Memory B cell (primary cell): ENCODE data around the gene IDH1.

Experiments
- ATAC-seq: fragments of 150-1000 bp; cut with Tn5 transposase; 2 replicates; pipeline ENCODE4 v1.10.0; 2021; ENCODE audit warnings: low read depth, mild to moderate bottlenecking, moderate library complexity
- DNase-seq, 2 donors: peaks; one replicate each; pipeline ENCODE4 v3.0.0; 2022; ENCODE audit warnings: low spot score in 2 of 2
- H3K27ac Mint-ChIP-seq: one replicate; pipeline ENCODE4 v1.8.0; 2022; ENCODE audit warnings: mild to moderate bottlenecking, moderate library complexity, mixed read lengths
- H3K27me3 Mint-ChIP-seq: one replicate; pipeline ENCODE4 v1.8.0; 2022; ENCODE audit warnings: mixed read lengths
- H3K36me3 Mint-ChIP-seq: one replicate; pipeline ENCODE4 v1.8.0; 2022; ENCODE audit warnings: mild to moderate bottlenecking, mixed read lengths
- H3K4me1 Mint-ChIP-seq: one replicate; pipeline ENCODE4 v1.8.0; 2022; ENCODE audit warnings: mixed read lengths
- H3K4me3 Mint-ChIP-seq: one replicate; pipeline ENCODE4 v1.8.0; 2022; ENCODE audit warnings: mild to moderate bottlenecking, moderate library complexity, mixed read lengths
- H3K9me3 Mint-ChIP-seq: one replicate; pipeline ENCODE4 v1.8.0; 2022; ENCODE audit warnings: mixed read lengths

Gene IDH1

DNA sequence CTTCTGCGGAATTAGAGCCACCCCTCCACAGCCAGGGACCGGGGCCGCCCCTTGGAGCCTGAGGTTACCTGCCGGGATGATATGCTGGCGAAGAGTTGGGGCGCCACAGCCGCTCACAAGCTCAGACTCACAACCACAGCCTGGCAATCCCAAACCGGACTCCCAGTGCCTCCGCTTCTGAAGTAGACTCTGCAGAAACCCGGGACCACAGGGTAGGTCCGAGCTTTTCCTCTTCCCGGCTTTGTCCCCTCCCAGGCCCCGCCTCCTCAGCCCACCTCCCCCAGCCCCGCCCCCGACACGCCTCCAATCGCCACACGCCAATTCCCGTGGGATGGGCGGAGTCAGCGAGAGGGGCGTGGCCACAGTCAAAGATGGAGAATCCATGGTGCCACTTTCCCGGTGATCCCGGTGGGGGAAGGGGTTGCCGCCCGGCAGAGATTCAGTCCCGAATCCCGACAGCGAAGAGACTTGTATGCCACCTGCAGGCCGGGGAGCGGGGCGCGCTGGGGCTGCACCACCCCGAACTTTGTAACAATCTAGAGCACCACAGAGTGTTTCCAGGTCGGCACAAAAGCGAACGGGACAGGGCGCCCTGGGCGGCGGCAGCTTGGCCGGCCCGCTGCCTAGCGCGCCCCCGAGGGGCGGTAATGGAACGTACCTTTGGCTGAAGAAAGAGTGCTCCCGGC is at the start of gene IDH1:
Gene IDH1 (minus strand): TSS at position 201 of the 686 bp plus-strand sequence. CDS start 3,520 bp downstream, outside the sequence.
- peak; percentile 70 for ATAC-seq
- no peaks in the 10 kb centered on the region for H3K36me3 Mint-ChIP-seq
- peaks cover 16% of the 10 kb centered on the region for H3K4me1 Mint-ChIP-seq
- peak within 1 kb of the TSS; percentile 100 for H3K4me3 Mint-ChIP-seq
- DNase-seq, result peak; percentile 96 to 100
- H3K9me3 Mint-ChIP-seq, result no peaks in the 10 kb centered on the region
- H3K27ac Mint-ChIP-seq, result peak within 1 kb of the TSS; percentile 84
- H3K27me3 Mint-ChIP-seq, result no peaks in the 10 kb centered on the region

DNA sequence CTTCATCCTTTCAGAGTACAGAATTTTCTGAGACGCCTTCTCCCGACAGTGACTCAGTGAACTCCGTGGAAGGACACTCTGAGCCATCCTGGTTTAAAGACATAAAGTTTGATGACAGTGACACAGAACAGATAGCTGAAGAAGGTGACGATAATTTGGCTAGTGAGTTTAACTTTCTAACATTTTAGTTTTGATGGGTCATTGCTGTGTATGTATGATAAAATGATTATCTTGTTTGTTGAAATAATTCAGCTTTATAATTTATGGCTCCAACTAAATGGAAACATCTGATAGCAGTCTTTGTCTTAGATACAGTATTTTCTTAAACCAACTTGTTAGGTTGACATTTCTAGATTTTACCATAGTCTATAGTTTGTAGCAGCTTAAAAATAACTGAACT is 49.3 kb upstream of the IDH1 start:
- Mint-ChIP-seq H3K4me1 (no peaks in the 10 kb centered on the region), H3K9me3 (no peaks in the 10 kb centered on the region)
- no peak for ATAC-seq

DNA sequence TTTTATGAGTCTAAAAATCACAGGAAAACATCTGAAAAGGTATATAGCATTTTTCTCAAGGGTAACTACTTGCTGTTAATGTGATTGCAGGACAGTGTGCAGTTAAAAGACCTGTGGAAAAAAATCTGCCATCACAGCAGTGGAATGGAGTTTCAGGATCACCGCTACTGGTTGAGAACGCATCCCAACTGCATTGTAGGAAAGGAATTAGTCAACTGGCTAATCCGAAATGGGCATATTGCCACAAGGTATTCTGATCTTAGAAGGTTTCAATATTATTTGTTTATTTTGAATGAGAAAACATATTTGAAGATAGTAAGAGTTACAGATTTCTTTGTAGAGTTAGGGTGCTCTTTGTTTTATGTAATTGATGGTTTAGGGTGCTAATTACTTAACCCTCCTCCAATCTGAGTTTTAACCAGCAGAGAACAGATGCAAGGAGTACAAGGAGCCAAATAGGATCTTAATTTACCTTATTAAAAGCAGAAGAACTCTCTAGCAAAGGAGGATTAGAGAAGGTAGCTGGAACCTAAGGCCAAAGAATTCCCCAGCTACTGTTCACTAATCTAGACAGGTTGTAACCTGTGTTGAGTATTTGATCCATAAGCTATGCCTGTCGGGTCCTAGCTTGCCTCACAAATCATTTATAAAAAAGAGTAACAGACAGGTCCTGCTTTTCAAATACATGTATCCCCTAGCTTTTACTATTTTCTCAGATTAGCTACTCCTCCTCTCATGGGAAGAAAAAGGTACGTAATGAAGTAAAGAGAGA is 46.2 kb upstream of the IDH1 start:
- no peaks in the 10 kb centered on the region for H3K27me3 Mint-ChIP-seq
- H3K36me3 Mint-ChIP-seq, result peaks cover 34% of the 10 kb centered on the region
- H3K27ac Mint-ChIP-seq, result peak overlapping the region; percentile 17
- ATAC-seq (no peak), DNase-seq (no peak)
- H3K4me1 Mint-ChIP-seq, result peaks cover 8% of the 10 kb centered on the region
- H3K9me3 Mint-ChIP-seq, result no peaks in the 10 kb centered on the region
- no peak overlapping the region for H3K4me3 Mint-ChIP-seq

More for the DNA sequence above, 49.3 kb upstream of the IDH1 start:
- H3K36me3 Mint-ChIP-seq, result peaks cover 38% of the 10 kb centered on the region
- no peak for DNase-seq
- H3K27ac Mint-ChIP-seq, result no peak overlapping the region
- no peaks in the 10 kb centered on the region for H3K27me3 Mint-ChIP-seq
- H3K4me3 Mint-ChIP-seq, result no peak overlapping the region

DNA sequence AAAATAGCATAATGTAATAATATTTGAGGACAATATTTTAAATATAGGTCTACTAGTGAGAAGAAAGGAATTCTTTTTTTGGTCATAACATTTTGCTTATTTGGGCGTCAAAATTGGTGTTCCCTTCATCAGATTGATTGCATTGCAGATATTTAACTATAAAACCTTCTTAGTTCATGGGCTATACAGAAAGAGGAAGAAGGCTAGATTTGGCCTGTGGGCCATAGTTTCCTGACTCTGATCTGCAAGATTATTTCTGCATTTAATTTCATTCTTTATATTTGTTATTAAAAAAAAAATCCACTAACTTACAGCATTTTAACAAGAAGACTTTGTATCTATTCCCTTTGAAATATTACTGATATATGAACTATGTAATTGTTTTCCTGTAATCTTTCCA is 43.1 kb upstream of the IDH1 start:
- Mint-ChIP-seq H3K4me3 (no peak overlapping the region), H3K27me3 (no peaks in the 10 kb centered on the region), H3K27ac (no peak overlapping the region), H3K4me1 (peaks cover 20% of the 10 kb centered on the region), H3K9me3 (no peaks in the 10 kb centered on the region), H3K36me3 (peaks cover 30% of the 10 kb centered on the region)
- peak; percentile 37 for ATAC-seq
- DNase-seq, result no peak

DNA sequence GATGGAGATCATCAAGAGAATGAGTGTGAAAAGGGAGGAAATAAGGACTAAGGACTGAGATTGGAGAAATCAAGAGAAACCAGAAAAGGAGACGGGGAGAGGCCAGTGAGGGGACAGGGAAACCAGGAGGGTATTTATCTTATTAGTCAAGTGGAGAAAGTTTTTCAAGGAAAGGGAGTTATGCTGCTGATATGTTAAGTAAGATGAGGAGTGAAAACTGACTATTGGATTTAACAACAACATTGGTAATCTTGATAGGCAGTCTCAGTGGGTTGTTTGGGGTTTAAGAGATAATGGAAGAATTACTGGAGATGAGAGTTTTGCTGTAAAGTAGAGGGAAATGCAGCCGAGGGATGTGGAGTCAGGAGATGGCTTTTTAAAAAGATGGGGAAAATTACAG is 41.7 kb upstream of the IDH1 start:
- no peaks in the 10 kb centered on the region for H3K9me3 Mint-ChIP-seq
- peaks cover 36% of the 10 kb centered on the region for H3K36me3 Mint-ChIP-seq
- no peak overlapping the region for H3K4me3 Mint-ChIP-seq

DNA sequence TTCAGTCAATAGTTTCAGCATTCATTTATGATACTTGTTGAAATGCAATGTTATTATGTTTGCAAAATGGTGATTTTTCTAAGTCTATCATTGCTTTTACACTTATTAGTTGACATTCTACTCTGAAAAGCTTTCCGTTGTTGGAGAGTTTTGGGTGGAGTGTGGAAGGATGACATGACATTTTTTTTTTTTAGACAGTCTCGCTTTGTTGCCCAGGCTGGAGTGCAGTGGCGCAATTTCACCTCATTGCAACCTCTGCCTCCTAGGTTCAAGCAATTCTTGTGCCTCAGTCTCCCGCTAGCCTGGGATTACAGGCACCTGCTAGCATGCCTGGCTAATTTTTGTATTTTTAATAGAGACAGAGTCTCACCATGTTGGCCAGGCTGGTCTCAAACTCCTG is 41.0 kb upstream of the IDH1 start:
- H3K9me3 Mint-ChIP-seq, result no peaks in the 10 kb centered on the region
- H3K36me3 Mint-ChIP-seq, result peaks cover 40% of the 10 kb centered on the region
- no peak for DNase-seq
- peaks cover 29% of the 10 kb centered on the region for H3K4me1 Mint-ChIP-seq
- H3K27me3 Mint-ChIP-seq, result no peaks in the 10 kb centered on the region
- H3K27ac Mint-ChIP-seq, result no peak overlapping the region
- H3K4me3 Mint-ChIP-seq, result no peak overlapping the region
- ATAC-seq, result no peak

More for the DNA sequence above, 41.7 kb upstream of the IDH1 start:
- Mint-ChIP-seq H3K4me1 (peaks cover 26% of the 10 kb centered on the region), H3K27ac (peak overlapping the region; percentile 12), H3K27me3 (no peaks in the 10 kb centered on the region)
- DNase-seq, result no peak
- ATAC-seq, result no peak

DNA sequence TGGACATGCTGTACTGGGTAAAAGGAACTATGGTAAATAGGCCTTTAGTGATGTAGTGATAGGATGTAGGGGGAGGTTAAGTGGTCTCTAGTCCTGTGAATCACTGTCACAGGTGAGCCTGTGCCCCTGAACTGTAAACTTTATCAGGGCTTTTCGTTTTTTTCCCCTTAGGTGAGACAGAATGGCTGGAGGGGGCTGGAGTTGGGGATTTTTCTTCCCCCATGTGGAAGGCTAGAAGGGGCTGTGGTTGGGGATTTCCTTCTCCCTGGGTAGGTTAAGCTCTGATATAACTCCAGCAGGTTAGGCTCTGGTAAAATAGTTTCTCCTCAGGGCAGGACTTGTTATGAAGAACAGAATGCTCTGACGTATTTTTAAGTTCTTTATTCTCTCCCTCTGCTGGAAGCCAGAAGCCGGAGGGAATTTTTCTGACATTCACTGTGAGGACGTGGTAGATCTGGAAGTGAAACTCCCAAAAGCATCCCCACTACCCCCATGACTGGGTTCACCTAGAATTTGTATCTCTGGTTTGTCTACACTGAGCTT is 39.7 kb upstream of the IDH1 start:
- Mint-ChIP-seq H3K9me3 (peaks cover 4% of the 10 kb centered on the region), H3K27me3 (no peaks in the 10 kb centered on the region), H3K4me3 (no peak overlapping the region), H3K4me1 (peaks cover 29% of the 10 kb centered on the region), H3K36me3 (peaks cover 41% of the 10 kb centered on the region), H3K27ac (peak overlapping the region; percentile 87)
- no peak for DNase-seq
- ATAC-seq, result peak; percentile 73

DNA sequence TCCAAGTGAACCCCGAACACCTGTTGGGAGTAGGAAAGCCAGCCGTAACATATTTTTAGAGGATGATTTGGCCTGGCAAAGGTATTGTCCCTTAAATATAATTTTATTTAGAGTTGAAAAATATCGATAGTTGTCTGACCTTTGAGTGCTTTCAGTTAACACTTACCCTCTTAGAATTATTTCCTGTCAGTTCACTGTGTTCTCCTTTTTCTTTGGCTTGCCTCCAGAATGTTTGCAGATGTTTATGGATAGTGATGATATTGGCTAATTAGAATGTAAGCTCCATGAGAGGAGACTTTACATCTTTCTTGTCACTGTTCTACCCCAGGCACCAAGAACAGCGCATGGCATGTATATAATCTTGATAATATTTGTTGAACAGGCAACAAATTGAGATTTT is 31.0 kb upstream of the IDH1 start:
- no peak overlapping the region for H3K4me3 Mint-ChIP-seq
- H3K9me3 Mint-ChIP-seq, result peaks cover 6% of the 10 kb centered on the region
- H3K36me3 Mint-ChIP-seq, result peaks cover 42% of the 10 kb centered on the region
- no peak for DNase-seq
- H3K27me3 Mint-ChIP-seq, result no peaks in the 10 kb centered on the region
- H3K27ac Mint-ChIP-seq, result peak overlapping the region; percentile 14
- H3K4me1 Mint-ChIP-seq, result peaks cover 10% of the 10 kb centered on the region
- ATAC-seq, result no peak

DNA sequence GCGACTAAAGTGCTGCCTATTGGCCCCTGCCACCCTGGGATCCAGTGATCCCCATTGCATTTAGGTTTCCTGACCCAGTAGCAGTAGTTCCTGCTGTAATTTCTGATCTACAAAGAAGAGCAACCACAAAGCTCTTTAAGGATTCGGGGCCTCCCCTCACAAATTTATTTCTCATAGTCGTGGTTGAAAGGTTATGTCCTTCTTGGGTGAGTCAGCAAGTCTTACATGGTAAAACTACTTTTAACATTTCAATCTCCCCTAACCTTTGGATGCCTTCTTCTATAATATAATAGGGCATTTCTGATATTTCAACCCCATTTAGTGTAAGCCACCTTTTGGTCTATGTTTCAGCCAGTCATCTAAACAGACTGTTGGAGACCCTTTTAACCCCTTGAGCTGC is 26.1 kb upstream of the IDH1 start:
- ATAC-seq (no peak), DNase-seq (no peak)
- peaks cover 3% of the 10 kb centered on the region for H3K9me3 Mint-ChIP-seq
- peaks cover 23% of the 10 kb centered on the region for H3K4me1 Mint-ChIP-seq
- H3K27me3 Mint-ChIP-seq, result no peaks in the 10 kb centered on the region
- H3K4me3 Mint-ChIP-seq, result no peak overlapping the region
- H3K36me3 Mint-ChIP-seq, result peaks cover 56% of the 10 kb centered on the region
- peak overlapping the region; percentile 68 for H3K27ac Mint-ChIP-seq

DNA sequence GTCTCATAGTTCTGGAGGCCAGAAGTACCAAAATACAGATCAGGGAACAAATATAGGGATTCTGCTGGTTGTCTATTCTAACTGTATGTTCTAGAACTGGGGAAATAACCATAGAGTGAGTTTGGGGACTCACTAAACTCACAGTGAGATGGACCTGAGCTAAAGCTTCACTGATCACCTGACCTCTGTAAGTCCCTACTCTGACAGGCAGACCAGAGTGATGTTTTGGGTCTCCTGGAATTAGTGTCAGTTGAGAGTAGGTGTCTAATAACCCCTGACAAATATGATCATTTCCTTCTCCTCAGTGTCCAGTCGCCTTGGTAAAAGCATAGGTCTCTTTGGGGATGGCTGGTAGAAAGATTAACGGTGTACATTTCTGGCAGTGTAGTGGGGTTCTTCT is 25.4 kb upstream of the IDH1 start:
- Mint-ChIP-seq H3K36me3 (peaks cover 59% of the 10 kb centered on the region), H3K9me3 (peaks cover 3% of the 10 kb centered on the region), H3K4me3 (no peak overlapping the region), H3K27me3 (no peaks in the 10 kb centered on the region), H3K4me1 (peaks cover 20% of the 10 kb centered on the region), H3K27ac (peak overlapping the region; percentile 68)
- no peak for DNase-seq
- ATAC-seq, result no peak

DNA sequence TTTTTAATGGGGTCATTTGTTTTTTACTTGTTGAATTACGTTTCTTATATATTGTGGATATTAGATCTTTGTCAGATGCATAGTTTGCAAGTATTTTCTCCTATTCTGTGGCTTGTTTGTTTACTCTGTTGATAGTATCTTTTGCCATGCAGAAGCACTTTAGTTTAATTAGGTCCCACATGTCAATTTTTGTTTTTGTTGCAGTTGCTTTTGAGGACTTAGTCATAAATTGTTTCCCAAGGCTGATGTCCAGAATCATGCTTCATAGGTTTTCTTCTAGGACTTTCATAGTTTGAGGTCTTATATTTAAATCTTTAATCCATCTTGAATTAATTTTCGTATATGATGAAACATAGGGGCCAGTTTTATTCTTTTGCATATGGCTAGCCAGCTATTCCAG is 24.4 kb upstream of the IDH1 start:
- peak overlapping the region; percentile 68 for H3K27ac Mint-ChIP-seq
- ATAC-seq, result no peak
- no peaks in the 10 kb centered on the region for H3K27me3 Mint-ChIP-seq
- no peak for DNase-seq
- peaks cover 63% of the 10 kb centered on the region for H3K36me3 Mint-ChIP-seq
- peaks cover 23% of the 10 kb centered on the region for H3K4me1 Mint-ChIP-seq
- no peak overlapping the region for H3K4me3 Mint-ChIP-seq
- H3K9me3 Mint-ChIP-seq, result peaks cover 3% of the 10 kb centered on the region

DNA sequence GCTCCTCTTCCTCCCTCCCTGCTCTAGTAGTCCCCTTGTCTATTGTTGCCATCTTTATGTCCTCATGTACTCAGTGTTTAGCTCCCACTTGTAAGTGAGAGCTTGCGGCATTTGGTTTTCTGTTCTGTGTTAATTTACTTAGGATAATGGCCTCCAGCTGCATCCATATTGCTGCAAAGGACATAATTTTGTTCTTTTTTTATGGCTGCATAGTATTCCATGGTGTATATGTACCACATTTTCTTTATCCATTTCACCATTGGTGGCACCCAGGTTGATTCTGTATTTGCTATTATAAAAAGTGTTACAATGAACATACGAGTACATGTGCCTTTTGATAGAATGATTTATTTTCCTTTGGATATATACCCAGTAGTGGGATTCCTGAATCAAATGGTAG is 23.7 kb upstream of the IDH1 start:
- ATAC-seq (no peak), DNase-seq (no peak)
- H3K4me3 Mint-ChIP-seq, result no peak overlapping the region
- H3K36me3 Mint-ChIP-seq, result peaks cover 68% of the 10 kb centered on the region
- no peaks in the 10 kb centered on the region for H3K27me3 Mint-ChIP-seq
- H3K27ac Mint-ChIP-seq, result no peak overlapping the region
- peaks cover 3% of the 10 kb centered on the region for H3K9me3 Mint-ChIP-seq
- peaks cover 25% of the 10 kb centered on the region for H3K4me1 Mint-ChIP-seq

DNA sequence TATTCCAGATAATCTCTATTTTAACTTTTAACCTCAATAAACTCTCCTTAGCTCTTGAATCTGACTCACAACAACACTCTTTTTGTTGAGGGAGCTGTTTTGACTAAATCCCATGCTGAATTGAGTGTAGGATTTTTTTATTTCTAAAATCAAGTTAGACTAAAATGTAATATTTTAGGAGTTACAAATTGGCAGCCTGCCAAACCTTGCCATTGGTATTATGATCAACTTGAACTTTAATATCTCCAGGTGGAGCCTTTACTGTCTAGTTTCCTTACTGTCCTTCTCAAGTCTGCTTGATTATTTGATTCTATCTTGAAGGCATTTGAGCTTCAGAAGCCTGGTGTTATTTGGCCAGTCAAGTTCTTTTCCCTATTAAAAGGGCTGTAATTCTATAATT is 19.9 kb upstream of the IDH1 start:
- Mint-ChIP-seq H3K4me3 (no peak overlapping the region), H3K9me3 (peaks cover 3% of the 10 kb centered on the region), H3K4me1 (peaks cover 17% of the 10 kb centered on the region), H3K27me3 (no peaks in the 10 kb centered on the region), H3K36me3 (peaks cover 50% of the 10 kb centered on the region), H3K27ac (peak overlapping the region; percentile 85)
- no peak for DNase-seq
- ATAC-seq, result no peak

DNA sequence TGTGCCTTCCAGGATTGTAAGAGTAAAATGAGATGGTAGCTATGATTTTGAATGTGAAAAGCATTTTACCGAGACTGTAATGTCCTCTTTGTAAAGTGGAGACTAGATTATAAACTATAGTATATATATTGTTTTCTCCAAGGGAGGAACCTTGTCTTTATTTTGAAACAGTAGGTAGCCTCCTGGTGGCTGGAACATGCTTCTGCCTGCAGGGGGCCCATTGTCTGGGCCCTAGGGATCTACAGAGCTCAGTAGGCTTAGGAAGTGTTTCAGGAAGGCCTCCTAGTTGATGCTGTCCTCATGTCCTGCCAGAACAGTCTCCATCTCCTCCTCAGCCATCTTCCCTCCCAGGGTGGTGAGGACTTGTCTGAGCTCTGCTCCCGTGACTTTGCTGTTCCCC is 14.2 kb upstream of the IDH1 start:
- H3K36me3 Mint-ChIP-seq, result peaks cover 11% of the 10 kb centered on the region
- DNase-seq (no peak), ATAC-seq (no peak)
- no peaks in the 10 kb centered on the region for H3K9me3 Mint-ChIP-seq
- no peaks in the 10 kb centered on the region for H3K27me3 Mint-ChIP-seq
- no peak overlapping the region for H3K4me3 Mint-ChIP-seq
- no peak overlapping the region for H3K27ac Mint-ChIP-seq
- H3K4me1 Mint-ChIP-seq, result peaks cover 27% of the 10 kb centered on the region
